Activated CD4-positive, alpha-beta T cell treated with anti-CD3 and anti-CD28 coated beads, Interleukin-2, amount 50 U/mL, for 16 hours (primary cell): ENCODE measurements around the gene NHLRC3.
"Not testable (repeated sequence)": the region's sequence is repeated elsewhere in the genome, so short reads cannot be mapped to it uniquely, and the experiment has no call there.

Experiments used
- DNase-seq: peaks from one replicate; pipeline ENCODE4 v3.0.0-alpha.2; 2020

The NHLRC3 gene

GRCh38 chr13:39047560-39047959 lies 9.3 kb downstream of the NHLRC3 start:
- no peak for DNase-seq

GRCh38 chr13:39048806-39049205 lies 10.6 kb downstream of the NHLRC3 start:
- no peak for DNase-seq

- DNase-seq: no peak
Observed at GRCh38 chr13:39049274-39049673, 11.0 kb downstream of the NHLRC3 start.

GRCh38 chr13:39051157-39051556 lies 12.9 kb downstream of the NHLRC3 start:
- DNase-seq: peak; percentile 39

GRCh38 chr13:39052944-39053343 lies 14.7 kb downstream of the NHLRC3 start:
- no peak for DNase-seq

- DNase-seq: no peak
Observed at GRCh38 chr13:39054112-39054511, 15.9 kb downstream of the NHLRC3 start.

GRCh38 chr13:39056018-39056417 lies 17.8 kb downstream of the NHLRC3 start:
- DNase-seq: no peak

GRCh38 chr13:39058040-39058439 lies 19.8 kb downstream of the NHLRC3 start:
- DNase-seq: no peak

- no peak for DNase-seq
Observed at GRCh38 chr13:39062004-39062403, 23.7 kb downstream of the NHLRC3 start.

GRCh38 chr13:39072842-39073241 lies 34.6 kb downstream of the NHLRC3 start:
- no peak for DNase-seq

GRCh38 chr13:39073983-39074382 lies 35.7 kb downstream of the NHLRC3 start:
- no peak for DNase-seq

GRCh38 chr13:39086251-39086945 lies 48.1 kb downstream of the NHLRC3 start:
- not testable (repeated sequence) for DNase-seq

- no peak for DNase-seq
Observed at GRCh38 chr13:39091586-39091985, 53.3 kb downstream of the NHLRC3 start.

- DNase-seq: peak; percentile 63
Observed at GRCh38 chr13:39095500-39095899, 57.2 kb downstream of the NHLRC3 start.

- no peak for DNase-seq
Observed at GRCh38 chr13:39099231-39099630, 61.0 kb downstream of the NHLRC3 start.
